Stimulated activated CD4-positive, alpha-beta T cell treated with anti-CD3 and anti-CD28 coated beads, Interleukin-1b, Interleukin-23, amount 100 ng/mL, for 24 hours (primary cell): Measurements from ENCODE around the gene FOXD4L6.
"Not testable (repeated sequence)": the region's sequence is repeated elsewhere in the genome, so short reads cannot be mapped to it uniquely, and the experiment has no call there.

ENCODE experiments used
- DNase-seq, 4 experiments: peaks; one replicate each; pipeline ENCODE4 v3.0.0-alpha.2; 2020; ENCODE audit warnings: low read depth in 4 of 4, low spot score in 1 of 4

Gene FOXD4L6

DNA sequence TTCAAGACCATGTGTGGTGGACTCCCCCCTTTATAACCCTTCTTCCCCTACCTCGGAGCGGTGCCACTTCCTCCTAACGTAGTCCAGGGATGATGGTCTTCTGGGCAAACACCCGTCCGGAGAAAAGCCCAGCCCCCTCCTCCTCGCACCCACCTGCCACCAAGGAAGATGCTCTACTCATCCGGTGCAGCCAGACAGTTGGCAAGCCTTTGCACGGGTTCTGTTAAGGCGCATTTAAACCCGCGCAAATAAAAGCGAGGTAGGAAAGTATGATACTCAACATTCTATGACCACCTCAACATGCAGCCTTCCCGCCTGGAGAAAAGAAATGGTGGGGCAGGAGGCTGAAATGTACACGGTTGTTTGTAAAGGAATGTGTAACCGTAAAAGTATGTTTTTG is at the start of gene FOXD4L6:
TSS of gene FOXD4L6 (minus strand) at position 101 of the 400 bp plus-strand sequence. CDS start 298 bp downstream, outside the sequence.
- DNase-seq = not testable (repeated sequence)

DNA sequence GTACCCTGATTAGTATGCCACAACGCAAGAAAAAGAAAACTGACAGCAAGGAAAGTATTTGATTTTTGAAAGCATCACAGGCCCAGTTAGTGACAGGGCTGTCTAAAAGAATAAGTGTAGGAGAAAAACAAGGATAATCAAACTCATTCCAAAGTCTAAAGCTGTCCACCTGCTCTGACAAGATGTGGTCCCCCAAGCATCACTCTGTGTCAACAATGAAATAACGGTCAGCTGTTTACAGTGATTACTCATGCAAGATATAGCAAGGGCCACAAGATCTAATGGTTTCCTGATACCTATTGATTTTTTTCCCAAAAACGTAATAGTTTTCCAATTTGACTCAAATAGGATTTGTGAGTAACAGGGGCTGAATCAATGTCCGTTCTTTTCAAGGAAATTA is 46.5 kb upstream of the FOXD4L6 start:
- not testable (repeated sequence) for DNase-seq

DNA sequence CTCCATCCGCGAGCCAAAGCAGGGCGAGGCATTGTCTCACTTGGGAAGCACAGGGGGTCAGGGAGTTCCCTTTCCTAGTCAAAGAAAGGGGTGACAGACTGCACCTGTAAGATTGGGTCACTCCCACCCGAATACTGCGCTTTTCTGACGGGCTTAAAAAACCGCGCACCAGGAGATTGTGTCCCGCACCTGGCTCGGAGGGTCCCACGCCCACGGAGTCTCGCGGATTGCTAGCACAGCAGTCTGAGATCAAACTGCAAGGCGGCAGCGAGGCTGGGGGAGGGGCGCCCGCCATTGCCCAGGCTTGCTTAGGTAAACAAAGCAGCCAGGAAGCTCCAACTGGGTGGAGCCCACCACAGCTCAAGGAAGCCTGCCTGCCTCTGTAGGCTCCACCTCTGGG is 21.6 kb upstream of the FOXD4L6 start:
- DNase-seq = not testable (repeated sequence)

DNA sequence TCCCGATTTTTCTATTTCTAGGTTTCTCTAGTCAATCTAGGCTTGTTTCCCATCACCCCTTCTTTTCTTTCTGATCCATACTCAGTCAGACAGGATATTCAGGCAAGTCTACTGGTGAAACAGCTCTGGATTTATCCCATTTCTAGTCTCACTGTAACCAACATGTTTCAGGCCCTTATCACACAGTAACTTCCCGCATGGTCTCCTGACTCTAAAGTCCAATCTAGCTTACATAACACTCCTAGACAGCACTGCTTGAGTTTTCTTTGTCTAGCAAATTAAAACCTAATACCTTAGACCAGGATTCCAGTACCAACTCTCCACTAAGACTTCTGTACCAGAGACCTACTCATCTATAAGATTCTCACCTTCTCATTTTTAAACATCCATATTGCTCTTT is 13.4 kb upstream of the FOXD4L6 start:
- not testable (repeated sequence) for DNase-seq

DNA sequence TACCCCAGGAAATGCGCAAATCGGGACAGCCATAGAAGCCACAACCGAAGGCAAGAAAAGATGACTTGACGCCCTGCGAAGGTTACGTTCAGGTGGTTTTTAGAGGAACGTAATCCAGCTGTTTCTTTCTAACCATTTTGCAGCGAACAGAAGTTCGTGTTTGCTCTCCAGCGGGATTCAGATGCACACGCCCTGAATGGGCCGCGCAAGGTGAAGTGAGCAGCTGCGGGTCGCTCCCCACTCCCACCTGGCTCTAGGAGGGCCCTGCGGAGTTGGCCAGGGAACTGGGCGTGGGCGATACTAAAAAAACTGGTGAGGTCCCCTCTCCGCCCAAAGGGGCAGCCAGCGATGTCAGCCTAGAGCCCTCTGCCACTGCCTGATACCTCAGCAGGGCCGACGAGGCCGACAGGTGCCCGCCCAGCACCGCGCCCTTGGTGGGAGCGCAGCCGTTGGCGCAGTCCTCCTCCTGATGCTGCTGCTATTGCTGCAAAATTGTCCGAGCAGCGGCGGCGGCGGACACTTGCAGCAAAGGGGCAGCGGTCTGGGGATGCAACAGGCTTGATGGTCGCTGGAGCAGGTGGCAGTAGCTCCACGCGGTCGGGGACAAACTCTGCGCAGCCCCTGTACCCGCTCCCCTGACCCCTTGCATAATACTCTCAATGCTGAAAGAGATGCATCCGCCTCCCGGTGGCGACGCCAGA is 1.6 kb downstream of the FOXD4L6 start:
- DNase-seq = not testable (repeated sequence)

DNA sequence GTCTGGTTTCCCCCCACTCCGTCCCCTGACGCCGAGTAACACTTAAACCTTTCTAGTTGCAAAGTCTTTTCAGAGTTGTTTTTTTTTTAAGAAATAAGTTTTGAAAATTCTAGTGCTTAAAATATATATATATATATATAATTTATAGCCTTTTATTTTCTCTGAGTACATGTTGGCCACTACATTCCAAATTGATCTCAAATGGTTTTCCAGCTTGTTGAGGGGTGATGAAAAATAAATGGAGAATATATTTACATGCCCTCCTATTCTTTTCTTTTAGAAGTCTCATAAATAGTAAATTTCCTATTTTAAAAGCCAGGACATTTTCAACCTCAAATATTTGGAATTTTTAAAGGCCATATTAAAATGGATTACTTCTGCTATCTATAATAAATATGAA is 2.5 kb downstream of the FOXD4L6 start:
- not testable (repeated sequence) for DNase-seq

DNA sequence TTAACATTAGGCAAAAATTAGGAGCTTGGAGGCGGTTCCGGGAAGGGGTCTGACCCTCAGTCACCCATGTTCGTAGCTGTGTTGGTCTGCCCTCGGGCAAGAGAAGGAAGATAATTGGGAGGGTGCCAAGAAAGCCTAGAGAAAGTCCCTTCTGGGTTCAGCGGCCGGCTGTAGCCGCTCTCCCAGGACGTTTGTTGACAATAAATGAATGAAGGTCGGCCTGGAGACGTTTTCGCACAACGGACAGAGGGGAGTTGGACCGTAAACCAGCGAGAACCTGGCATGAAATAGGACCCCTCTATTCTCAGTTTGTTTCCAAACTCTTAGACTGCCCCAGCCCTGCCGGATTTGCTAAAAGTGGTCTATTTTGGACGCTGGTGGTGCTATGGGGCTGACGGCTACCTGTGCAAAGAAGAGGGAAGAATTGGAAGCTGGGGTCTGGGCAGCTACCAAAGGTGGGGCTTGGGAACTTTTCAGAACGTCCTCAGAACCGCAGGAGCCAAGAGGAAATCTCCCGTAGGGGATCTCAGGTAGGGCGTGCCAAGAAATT is 3.3 kb downstream of the FOXD4L6 start:
- DNase-seq = not testable (repeated sequence)

DNA sequence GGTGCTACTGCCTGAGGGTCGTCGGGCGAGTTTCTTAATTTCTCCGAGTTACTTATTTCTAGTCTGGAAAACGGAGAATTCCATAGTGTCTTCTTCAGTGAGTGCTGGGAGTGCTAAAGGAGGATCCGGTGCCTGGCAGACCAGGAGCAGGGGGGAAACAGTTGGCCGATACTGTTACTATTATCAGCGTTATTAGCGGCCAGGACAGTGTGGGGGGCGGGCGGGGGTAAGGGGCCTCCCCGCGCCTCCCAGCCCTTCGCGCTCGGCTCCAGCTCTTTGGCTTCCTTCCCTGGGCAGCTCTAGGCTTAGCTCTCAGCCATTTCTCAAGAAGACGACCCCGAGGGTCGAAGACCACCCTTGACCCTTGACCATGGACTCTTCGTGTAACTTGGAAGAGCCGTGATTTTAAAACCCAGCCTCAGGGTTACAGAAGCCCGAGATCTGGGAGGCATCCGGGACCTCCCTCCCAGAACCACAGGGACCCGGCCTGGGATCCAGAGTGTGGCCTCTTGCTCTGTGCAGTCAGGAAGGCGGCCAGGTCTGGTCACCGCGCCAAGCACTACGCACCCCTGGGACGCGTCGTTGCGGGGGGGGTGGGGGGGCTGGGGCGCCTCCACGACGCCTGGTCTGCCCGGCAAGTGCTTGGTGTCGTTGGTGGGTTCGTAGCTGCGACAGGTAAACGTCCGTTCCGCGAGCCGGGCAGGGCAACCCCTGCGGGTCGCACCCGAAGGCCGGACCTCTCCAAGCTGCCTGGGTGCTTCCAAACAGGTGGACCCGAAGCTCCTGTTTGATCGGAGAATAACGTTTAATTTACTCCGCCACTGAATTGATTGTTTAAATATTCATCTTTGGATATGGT is 4.0 kb downstream of the FOXD4L6 start:
- DNase-seq = not testable (repeated sequence)

DNA sequence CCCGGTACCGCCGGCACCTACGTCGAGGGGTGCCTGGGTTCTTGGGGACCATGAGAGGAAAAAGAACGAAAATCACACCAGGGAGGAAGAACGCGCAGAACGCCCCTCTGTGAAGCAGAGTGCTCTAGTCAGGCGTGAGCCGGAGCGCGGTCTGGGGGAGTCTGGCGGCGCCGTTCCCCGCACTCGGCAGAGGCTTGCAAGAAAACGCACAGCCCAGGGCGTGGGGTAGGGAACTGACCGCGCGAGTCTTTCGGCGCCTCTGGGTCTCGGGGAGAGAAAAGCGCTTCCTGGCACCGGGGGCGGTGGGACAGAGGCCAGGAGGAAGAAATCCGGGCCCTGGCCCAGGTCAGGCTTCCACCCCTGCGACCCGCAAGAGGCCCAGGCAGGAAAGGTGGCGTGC is 4.7 kb downstream of the FOXD4L6 start:
- DNase-seq = not testable (repeated sequence)

DNA sequence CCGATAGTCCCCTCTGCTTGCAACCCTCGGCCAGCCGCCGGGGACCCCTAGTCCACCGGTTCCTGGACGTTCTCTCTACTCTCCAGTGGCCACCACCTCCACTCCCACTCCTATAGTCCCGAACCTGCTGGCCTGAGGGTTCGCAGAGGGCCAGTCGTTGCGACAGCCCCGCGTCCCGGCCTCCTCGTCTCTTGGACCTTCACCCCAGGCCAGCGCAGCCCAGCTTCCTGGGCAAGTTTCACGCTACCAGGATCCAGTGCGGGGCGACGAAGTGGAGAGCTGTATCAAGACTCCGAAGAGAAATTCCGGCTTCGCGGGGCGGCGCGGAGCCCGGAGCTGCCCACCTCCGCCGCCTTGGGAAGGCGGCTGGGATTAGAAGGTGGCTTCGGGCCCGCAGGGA is 5.1 kb downstream of the FOXD4L6 start:
- not testable (repeated sequence) for DNase-seq

DNA sequence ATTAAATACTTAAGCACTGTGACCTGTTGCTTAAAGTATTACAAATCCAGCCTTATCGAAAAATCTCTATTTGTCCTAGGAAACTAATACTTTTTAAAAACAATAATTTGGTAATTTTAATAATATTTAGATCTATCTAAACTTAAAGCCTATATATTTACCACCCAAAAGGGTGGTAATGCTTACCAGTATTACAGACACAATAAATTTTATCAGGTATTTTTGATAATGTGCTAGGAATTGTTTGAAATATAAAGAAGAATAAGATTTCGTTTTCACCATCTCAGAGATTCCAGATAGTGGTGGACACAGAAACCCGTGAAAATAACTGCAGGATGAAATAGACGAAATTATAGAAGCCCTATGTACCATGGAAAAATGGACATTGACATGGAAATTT is 7.8 kb downstream of the FOXD4L6 start:
- DNase-seq = not testable (repeated sequence)

DNA sequence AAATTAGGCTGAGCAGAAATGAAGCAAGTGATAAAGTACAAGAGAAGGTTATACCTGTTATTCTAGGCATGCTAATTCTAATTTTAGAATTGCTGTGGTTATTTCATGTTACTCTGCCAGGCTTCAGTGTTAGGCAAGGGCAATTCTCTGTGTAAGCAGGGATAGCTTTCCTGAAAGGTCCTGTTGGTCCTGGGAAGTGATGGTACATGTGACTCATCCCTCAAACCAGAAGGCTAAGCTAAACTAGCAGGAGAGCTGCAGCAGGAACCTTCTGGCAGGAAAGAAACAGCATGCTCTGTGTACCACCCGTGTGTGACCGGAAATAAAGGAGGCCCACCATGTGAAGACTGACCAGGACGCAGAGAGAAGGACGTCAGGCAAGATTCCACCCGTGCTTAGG is 8.8 kb downstream of the FOXD4L6 start:
- not testable (repeated sequence) for DNase-seq

DNA sequence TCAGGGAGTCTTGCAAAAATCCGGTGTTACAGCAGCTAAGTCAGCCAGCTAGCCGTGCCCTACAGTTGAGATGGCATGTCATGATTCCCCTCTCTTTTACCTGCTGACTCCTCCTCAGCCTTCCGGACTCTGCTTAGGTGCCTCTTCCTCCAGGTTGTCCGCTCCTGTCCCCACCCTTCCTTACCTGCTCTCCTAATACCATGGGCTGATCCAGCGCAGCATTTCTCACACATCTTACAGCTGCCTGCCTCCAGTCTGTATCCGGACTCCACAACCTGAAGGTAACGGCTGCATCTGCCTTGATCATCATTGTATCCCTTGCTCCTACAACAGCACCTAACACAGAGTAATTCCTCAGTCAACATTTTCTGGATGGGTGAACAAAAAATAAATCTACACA is 9.2 kb downstream of the FOXD4L6 start:
- not testable (repeated sequence) for DNase-seq

DNA sequence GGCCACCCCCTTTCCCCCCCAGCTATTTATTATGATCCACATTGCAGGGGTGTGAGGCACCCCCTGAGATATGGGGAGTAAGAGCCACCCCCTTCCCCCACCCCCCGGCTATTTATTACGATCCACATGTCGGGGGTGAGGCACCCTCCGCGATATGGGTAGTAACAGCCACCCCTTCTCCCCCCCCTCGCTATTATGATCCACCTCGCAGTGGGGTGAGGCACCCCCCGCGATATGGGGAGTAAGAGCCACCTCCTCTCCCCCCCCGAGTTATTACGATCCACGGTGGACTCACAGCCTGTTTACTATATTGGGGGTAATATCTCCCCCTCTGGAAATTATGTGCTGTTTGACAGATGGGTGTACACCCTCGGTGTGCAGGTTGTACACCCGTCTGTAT is 15.1 kb downstream of the FOXD4L6 start:
- DNase-seq = not testable (repeated sequence)

DNA sequence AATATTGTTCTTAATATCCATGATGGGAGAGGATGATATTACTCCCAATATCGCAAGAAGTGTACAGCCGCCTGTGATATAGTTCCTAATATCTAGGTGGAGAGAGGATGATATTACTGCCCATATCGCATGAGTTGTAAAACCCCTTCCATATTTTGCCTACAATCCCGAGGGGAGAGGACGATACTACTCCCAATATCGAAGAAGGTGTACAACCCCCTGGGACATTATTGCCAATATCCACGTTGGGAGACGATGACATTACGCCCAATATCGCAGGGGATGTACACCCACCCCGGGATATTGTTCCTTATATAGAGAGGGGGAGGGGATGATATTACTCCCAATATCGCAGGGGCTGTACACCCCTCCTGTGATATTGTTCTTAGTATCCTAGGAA is 17.1 kb downstream of the FOXD4L6 start:
- not testable (repeated sequence) for DNase-seq

DNA sequence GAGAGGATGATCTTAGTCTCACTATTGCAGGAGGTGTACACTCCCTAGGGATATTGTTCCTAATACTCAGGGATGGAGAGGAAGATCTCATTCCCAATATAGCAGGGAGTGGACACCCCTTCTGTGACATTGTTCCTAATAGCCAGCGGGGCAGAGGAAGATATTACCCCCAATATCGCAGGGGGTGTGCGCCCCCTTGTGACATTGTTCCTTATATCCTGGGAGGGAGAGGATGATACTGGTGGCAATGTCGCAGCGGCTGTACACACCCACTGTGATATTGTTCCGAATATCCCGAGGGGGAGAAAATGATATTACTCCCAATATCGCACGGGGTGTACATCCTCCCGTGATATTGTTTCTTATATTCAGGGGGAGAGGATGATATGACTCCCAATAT is 17.6 kb downstream of the FOXD4L6 start:
- not testable (repeated sequence) for DNase-seq

DNA sequence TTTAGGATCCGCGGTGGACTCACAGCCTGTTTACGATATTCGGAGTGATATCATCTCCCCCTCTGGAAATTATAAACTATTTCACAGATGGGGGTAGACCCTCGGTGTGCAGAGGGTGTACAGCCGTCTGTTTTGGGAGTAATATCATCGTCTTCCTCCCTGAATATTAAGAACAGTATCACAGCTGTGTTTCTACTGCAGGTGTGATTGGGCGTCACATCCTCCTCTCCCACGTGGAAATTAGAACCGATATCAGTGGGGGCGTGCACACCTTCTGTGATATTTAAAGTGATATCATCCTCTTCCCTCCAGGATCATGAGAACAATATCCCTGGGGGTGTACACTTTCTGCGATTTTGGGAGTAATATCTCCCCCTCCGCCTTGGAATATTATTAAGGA is 19.2 kb downstream of the FOXD4L6 start:
- not testable (repeated sequence) for DNase-seq

DNA sequence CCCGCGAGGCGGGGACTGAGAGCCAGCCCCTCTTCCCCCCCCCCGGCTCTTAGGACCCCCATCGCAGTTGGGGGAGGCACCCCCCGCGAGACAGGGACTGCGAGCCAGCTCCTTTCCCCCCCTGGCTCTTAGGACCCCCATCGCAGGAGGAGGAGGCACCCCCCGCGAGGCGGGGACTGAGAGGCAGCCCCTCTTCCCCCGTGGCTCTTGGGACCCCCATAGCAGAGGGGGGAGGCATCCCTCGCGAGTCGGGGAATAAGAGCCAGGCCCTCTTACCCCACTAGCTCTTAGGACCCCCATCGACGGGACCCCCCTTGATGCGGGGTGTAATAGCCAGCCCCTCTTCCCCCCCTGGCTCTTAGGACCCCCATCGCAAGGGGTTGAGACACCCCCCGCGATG is 19.7 kb downstream of the FOXD4L6 start:
- not testable (repeated sequence) for DNase-seq

DNA sequence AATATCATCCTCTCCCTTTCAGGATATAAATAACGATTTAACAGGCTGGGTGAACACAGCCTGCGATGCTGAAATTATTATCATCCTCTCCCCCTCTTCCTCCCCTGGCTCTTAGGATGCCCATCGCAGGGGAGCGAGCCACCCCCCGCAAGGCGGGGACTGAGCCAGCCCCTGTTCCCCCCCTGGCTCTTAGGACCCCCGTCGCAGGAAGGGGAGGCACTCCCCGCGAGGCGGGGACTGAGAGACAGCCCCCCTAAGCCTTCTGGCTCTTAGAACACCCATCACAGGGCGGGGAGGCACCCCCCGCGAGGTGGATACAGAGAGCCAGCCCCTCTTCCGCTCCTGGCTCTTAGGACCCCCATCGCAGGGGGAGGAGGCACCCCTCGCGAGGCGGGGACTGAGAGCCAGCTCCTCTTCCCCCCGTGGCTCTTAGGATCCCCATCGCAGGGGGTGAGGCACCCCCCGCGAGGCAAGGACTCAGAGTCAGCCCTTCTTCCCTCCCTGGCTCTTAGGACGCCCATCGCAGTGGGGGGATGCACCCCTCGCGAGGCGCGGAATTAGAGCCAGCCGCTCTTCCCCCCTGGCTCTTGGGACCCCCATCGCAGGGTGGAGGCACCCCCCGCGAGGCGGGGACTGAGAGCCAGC is 21.9 kb downstream of the FOXD4L6 start:
- not testable (repeated sequence) for DNase-seq

DNA sequence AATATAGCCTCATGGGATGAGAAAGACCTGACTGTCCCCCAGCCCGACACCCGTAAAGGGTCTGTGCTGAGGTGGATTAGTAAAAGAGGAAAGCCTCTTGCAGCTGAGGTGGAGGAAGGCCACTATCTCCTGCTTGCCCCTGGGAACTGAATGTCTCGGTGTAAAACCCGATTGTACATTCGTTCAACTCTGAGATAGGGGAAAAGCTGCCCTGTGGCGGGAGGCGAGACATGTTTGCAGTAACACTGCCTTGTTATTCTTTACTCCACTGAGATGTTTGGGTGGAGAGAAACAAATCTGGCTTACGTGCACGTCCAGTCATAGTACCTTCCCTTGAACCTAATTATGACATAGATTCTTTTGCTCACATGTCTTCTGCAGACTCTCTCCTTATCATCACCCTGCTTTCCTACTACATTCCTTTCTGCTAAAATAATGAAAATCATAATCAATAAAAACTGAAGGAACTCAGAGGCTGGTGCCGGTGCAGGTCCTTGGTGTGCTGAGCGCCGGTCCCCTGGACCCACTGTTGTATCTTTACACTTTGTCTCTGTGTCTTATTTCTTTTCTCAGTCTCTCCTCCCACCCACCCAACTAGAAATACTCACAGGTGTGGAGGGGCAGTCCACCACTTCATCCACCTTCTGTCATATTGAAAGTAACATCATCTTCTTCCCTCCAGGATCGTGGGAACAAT is 22.8 kb downstream of the FOXD4L6 start:
- not testable (repeated sequence) for DNase-seq

DNA sequence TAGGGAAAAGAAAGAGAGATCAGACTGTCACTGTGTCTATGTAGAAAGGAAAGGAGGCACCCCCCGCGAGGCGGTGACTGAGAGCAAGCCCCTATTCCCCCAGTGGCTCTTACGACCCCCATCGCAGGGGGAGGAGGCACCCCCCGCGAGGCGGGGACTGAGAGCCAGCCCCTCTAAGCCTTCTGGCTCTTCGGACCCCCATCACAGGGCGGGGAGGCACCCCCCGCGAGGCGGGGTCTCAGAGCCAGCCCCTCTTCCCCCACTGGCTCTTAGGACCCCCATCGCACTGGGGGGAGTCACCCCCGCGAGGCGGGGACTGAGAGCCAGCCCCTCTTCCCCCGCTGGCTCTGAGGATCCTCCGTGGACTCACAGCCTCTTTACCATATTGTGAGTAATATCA is 23.9 kb downstream of the FOXD4L6 start:
- not testable (repeated sequence) for DNase-seq
